Peyer's patch (tissue), 4 donors: ENCODE results near the gene PDE11A.

Source experiments
- CTCF ChIP-seq, 6 experiments: fragments of 450-650 bp in 4 of 6; fragments of 200-600 bp in 2 of 6; sonication (generic) in 1 of 6; IDR thresholded peaks; one replicate each; pipeline ENCODE4 v1.5.1; 2017 to 2019; ENCODE audit warnings: antibody characterized with exemption in 6 of 6, mild to moderate bottlenecking in 3 of 6, moderate library complexity in 1 of 6
- POLR2A ChIP-seq, 2 donors: fragments of 450-650 bp; IDR thresholded peaks; one replicate each; pipeline ENCODE4 v1.5.1; 2017; ENCODE audit warnings: antibody characterized with exemption in 2 of 2, mild to moderate bottlenecking in 2 of 2, moderate library complexity in 2 of 2

DNA sequence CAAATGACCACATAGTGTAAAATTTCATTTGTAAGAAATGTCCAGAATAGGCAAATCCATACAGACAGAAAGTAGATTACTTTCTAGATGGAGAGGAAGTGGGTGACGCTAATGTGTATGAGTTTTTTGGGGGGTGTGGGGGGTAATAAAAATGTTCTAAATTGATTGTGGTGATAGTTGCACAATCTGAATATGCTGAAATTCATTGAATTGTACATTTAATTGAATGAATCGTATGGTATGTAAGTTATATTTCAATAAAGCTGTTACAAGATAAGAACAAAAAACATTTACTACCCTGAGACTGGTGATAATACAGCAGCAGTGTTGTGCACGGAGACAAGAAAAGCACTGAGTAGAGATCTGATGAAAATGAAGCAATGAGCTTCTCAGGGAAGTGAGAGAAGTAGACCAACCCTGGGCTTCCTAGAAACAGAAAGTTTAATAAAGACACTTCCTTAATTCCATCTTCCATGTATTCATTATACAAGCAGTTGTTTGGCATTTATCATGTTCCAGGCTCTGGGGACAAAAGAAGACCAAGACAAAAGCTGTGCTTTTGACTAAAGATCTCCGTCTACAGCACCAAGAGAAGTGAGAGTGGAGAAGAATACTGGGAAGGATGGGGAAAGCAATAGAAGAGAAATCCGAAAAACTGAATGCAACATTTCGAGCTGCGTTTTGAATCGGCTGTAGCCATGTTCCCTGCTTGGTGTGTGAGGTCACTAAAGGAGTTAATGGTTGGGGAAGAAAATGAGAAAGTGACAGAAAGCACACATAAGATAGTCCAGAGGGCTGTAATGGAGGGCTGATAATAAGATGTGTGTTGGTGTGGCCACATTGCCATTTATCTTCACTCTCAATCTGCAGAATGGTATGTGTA is 1.8 kb upstream of the PDE11A start:
- TF ChIP-seq CTCF (IDR thresholded peaks at IDR 0.05) (no peak), POLR2A (IDR thresholded peaks at IDR 0.05) (no peak)
